Measurements from ENCODE around the gene HARBI1. TPM values are rescaled to one million over a fixed set of nuclear protein-coding genes. Genes with fewer than 3 reads are reported as not detected.

The HARBI1 gene
- total RNA-seq, 1 experiment from 2014 or later = 4.4 TPM

GRCh38 chr11:46642627-46643335 is 25.8 kb upstream of the HARBI1 start:
- Mint-ChIP-seq H3K4me1 (no peaks in the 10 kb centered on the region), H3K9me3 (peaks cover 12% of the 10 kb centered on the region), H3K27ac (no peak overlapping the region), H3K36me3 (peaks cover 33% of the 10 kb centered on the region), H3K27me3 (ENCODE audit: low read depth) (no peaks in the 10 kb centered on the region), H3K4me3 (no peak overlapping the region)
- ATAC-seq (no peak), DNase-seq (ENCODE audit: low spot score) (no peak)
- CTCF ChIA-PET = interaction anchor here (1.3 kb wide), 1 partner anchor 254 kb away, joined by 3 read pairs; no protein-coding TSS in a partner anchor
- POLR2A ChIA-PET = no interaction called here
- TF ChIP-seq, protein P1, sequence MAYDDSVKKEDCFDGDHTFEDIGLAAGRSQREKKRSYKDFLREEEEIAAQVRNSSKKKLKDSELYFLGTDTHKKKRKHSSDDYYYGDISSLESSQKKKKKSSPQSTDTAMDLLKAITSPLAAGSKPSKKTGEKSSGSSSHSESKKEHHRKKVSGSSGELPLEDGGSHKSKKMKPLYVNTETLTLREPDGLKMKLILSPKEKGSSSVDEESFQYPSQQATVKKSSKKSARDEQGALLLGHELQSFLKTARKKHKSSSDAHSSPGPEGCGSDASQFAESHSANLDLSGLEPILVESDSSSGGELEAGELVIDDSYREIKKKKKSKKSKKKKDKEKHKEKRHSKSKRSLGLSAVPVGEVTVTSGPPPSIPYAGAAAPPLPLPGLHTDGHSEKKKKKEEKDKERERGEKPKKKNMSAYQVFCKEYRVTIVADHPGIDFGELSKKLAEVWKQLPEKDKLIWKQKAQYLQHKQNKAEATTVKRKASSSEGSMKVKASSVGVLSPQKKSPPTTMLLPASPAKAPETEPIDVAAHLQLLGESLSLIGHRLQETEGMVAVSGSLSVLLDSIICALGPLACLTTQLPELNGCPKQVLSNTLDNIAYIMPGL (CRISPR knock-in tag; IDR thresholded peaks at IDR 0.05) = no peak
- 0 out of 2 replicates have a peak, but pooled peaks have one; percentile 26 for TF ChIP-seq NFYB (CRISPR knock-in tag; conservative IDR thresholded peaks at IDR 0.05; ENCODE audit: low read depth)

GRCh38 chr11:46641639-46642038 is 24.6 kb upstream of the HARBI1 start:
- CTCF ChIA-PET = no interaction called here

DNA sequence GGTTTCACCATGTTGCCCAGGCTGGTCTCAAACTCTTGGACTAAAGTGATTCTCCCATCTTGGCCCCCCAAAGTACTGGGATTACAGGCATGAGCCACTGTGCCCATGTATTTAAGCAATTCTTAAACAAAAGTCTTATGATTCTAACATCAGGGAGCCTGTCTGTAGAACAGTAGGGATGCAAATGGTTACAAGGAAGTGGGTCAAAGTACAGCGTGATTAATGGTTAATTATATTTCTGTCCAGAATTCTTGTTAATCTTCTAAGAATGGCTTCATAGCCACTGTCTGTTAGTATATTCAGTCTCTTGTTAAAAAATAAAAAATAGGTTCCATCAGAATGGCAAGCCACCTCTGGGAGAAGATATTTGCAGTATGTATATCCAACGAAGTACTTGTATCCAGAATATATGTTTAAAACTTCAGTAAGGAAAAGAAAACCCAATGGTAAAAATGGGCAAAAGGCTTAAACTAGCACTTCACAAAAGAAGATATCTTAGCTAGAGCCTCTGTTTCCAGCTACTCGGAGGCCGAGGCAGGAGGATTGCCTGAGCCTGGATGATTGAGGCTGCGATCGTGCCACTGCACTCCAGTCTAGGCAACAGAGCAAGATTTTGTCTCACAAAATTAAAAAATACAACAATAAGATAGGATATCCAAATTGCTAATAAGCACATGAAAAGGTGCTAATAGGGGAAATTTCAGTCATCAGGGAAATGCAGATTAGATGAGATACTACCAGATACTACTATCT is 23.2 kb upstream of the HARBI1 start:
- CTCF ChIA-PET = interaction anchor here (0.5 kb wide), 1 partner anchor 273 kb away, joined by 3 read pairs; no protein-coding TSS in a partner anchor

More at GRCh38 chr11:46641639-46642038, 24.6 kb upstream of the HARBI1 start:
- no peak for DNase-seq (ENCODE audit: low spot score)
- no peaks in the 10 kb centered on the region for H3K4me1 Mint-ChIP-seq
- H3K9me3 Mint-ChIP-seq = peaks cover 12% of the 10 kb centered on the region
- H3K4me3 Mint-ChIP-seq = no peak overlapping the region
- TF ChIP-seq, protein P2, sequence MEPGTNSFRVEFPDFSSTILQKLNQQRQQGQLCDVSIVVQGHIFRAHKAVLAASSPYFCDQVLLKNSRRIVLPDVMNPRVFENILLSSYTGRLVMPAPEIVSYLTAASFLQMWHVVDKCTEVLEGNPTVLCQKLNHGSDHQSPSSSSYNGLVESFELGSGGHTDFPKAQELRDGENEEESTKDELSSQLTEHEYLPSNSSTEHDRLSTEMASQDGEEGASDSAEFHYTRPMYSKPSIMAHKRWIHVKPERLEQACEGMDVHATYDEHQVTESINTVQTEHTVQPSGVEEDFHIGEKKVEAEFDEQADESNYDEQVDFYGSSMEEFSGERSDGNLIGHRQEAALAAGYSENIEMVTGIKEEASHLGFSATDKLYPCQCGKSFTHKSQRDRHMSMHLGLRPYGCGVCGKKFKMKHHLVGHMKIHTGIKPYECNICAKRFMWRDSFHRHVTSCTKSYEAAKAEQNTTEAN (CRISPR knock-in tag; IDR thresholded peaks at IDR 0.05) = no peak
- TF ChIP-seq CDX4 (CRISPR knock-in tag; IDR thresholded peaks at IDR 0.05; ENCODE audit: borderline replicate concordance) (no peak), IRF2 (CRISPR knock-in tag; IDR thresholded peaks at IDR 0.05; ENCODE audit: borderline replicate concordance, low read depth) (no peak), TCF7 (CRISPR knock-in tag; IDR thresholded peaks at IDR 0.05; ENCODE audit: low read depth) (no peak), KAT7 (CRISPR knock-in tag; IDR thresholded peaks at IDR 0.05; ENCODE audit: borderline replicate concordance) (no peak), ZNF317 (CRISPR knock-in tag; IDR thresholded peaks at IDR 0.05; ENCODE audit: borderline replicate concordance, low read depth) (no peak), CREM (CRISPR knock-in tag; IDR thresholded peaks at IDR 0.05) (no peak), FOXJ3 (CRISPR knock-in tag; IDR thresholded peaks at IDR 0.05; ENCODE audit: borderline replicate concordance) (no peak), ELF4 (CRISPR knock-in tag; IDR thresholded peaks at IDR 0.05; ENCODE audit: low read depth) (no peak)
- TF ChIP-seq, protein P3, sequence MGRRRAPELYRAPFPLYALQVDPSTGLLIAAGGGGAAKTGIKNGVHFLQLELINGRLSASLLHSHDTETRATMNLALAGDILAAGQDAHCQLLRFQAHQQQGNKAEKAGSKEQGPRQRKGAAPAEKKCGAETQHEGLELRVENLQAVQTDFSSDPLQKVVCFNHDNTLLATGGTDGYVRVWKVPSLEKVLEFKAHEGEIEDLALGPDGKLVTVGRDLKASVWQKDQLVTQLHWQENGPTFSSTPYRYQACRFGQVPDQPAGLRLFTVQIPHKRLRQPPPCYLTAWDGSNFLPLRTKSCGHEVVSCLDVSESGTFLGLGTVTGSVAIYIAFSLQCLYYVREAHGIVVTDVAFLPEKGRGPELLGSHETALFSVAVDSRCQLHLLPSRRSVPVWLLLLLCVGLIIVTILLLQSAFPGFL (CRISPR knock-in tag; IDR thresholded peaks at IDR 0.05; ENCODE audit: borderline replicate concordance) = no peak
- TF ChIP-seq, protein P4, sequence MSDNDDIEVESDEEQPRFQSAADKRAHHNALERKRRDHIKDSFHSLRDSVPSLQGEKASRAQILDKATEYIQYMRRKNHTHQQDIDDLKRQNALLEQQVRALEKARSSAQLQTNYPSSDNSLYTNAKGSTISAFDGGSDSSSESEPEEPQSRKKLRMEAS (CRISPR knock-in tag; IDR thresholded peaks at IDR 0.05) = no peak
- TF ChIP-seq, protein P5, sequence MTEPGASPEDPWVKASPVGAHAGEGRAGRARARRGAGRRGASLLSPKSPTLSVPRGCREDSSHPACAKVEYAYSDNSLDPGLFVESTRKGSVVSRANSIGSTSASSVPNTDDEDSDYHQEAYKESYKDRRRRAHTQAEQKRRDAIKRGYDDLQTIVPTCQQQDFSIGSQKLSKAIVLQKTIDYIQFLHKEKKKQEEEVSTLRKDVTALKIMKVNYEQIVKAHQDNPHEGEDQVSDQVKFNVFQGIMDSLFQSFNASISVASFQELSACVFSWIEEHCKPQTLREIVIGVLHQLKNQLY (CRISPR knock-in tag; IDR thresholded peaks at IDR 0.05) = no peak
- no peak overlapping the region for H3K27ac Mint-ChIP-seq
- H3K27me3 Mint-ChIP-seq (ENCODE audit: low read depth) = no peaks in the 10 kb centered on the region
- POLR2A ChIA-PET = no interaction called here
- H3K36me3 Mint-ChIP-seq = peaks cover 28% of the 10 kb centered on the region
- ATAC-seq = no peak

More for the DNA sequence above, 23.2 kb upstream of the HARBI1 start:
- ATAC-seq (no peak), DNase-seq (ENCODE audit: low spot score) (no peak)
- Mint-ChIP-seq H3K4me3 (no peak overlapping the region), H3K27ac (no peak overlapping the region), H3K27me3 (ENCODE audit: low read depth) (no peaks in the 10 kb centered on the region), H3K36me3 (peaks cover 19% of the 10 kb centered on the region), H3K4me1 (no peaks in the 10 kb centered on the region), H3K9me3 (peaks cover 12% of the 10 kb centered on the region)
- TF ChIP-seq ZNF317 (CRISPR knock-in tag; IDR thresholded peaks at IDR 0.05; ENCODE audit: borderline replicate concordance, low read depth) = no peak
- TF ChIP-seq FOXJ3 (CRISPR knock-in tag; IDR thresholded peaks at IDR 0.05; ENCODE audit: borderline replicate concordance) = no peak
- POLR2A ChIA-PET = no interaction called here
